CD1c-positive myeloid dendritic cell (primary cell): Measurements from ENCODE around the gene OSBPL10.

Experiments used
- DNase-seq: peaks from one replicate; pipeline ENCODE4 v3.0.0-alpha.2; 2016; ENCODE audit errors: extremely low spot score

Gene OSBPL10

GRCh38 chr3:31959951-31960792 lies 20.9 kb downstream of the OSBPL10 start:
- no peak for DNase-seq

- no peak for DNase-seq
Observed at GRCh38 chr3:31959251-31959650, 21.8 kb downstream of the OSBPL10 start.

- no peak for DNase-seq
Observed at GRCh38 chr3:31958701-31959152, 22.3 kb downstream of the OSBPL10 start.

GRCh38 chr3:31957106-31957505 lies 24.0 kb downstream of the OSBPL10 start:
- DNase-seq: no peak

GRCh38 chr3:31955581-31955980 lies 25.5 kb downstream of the OSBPL10 start:
- DNase-seq: no peak

GRCh38 chr3:31953636-31954035 lies 27.4 kb downstream of the OSBPL10 start:
- no peak for DNase-seq

- no peak for DNase-seq
Observed at GRCh38 chr3:31953091-31953490, 28.0 kb downstream of the OSBPL10 start.

GRCh38 chr3:31952205-31952604 lies 28.9 kb downstream of the OSBPL10 start:
- no peak for DNase-seq

- no peak for DNase-seq
Observed at GRCh38 chr3:31948280-31948679, 32.8 kb downstream of the OSBPL10 start.

- DNase-seq: no peak
Observed at GRCh38 chr3:31947671-31948091, 33.4 kb downstream of the OSBPL10 start.

- DNase-seq: no peak
Observed at GRCh38 chr3:31947162-31947561, 33.9 kb downstream of the OSBPL10 start.

GRCh38 chr3:31946484-31947081 lies 34.5 kb downstream of the OSBPL10 start:
- DNase-seq: no peak

GRCh38 chr3:31945738-31946052 lies 35.4 kb downstream of the OSBPL10 start:
- no peak for DNase-seq

GRCh38 chr3:31943041-31943440 lies 38.0 kb downstream of the OSBPL10 start:
- no peak for DNase-seq

GRCh38 chr3:31942446-31942845 lies 38.6 kb downstream of the OSBPL10 start:
- no peak for DNase-seq

GRCh38 chr3:31937225-31937624 lies 43.8 kb downstream of the OSBPL10 start:
- DNase-seq: no peak

- DNase-seq: no peak
Observed at GRCh38 chr3:31936420-31937060, 44.5 kb downstream of the OSBPL10 start.

- DNase-seq: no peak
Observed at GRCh38 chr3:31934866-31935265, 46.2 kb downstream of the OSBPL10 start.

GRCh38 chr3:31934018-31934417 lies 47.0 kb downstream of the OSBPL10 start:
- no peak for DNase-seq

- no peak for DNase-seq
Observed at GRCh38 chr3:31932990-31933389, 48.1 kb downstream of the OSBPL10 start.

- no peak for DNase-seq
Observed at GRCh38 chr3:31929826-31930502, 51.1 kb downstream of the OSBPL10 start.

GRCh38 chr3:31927811-31928210 lies 53.3 kb downstream of the OSBPL10 start:
- DNase-seq: no peak
